ENCODE measurements around the gene EGR4.

EGR4 gene

DNA sequence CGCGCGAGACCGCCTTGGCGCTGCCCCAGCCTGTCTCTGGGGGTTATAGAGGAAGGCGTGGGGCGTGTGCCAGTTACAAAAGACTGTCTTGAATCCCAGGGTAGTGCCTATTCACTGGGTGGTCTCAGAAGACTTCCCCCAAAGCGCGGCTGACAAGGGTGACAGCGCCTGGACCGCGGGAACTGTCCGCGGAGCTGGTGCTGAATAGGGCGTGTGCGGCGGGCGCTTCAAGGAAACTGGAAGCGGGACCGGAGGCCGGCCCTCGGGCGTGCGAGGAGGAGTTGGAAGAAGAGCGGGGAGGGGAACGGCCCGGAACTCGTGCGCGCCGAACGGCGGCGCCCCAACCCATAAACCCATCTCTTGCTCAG, 2.3 kb downstream of the EGR4 start:
- Histone ChIP-seq H3K27me3 (replicated peaks in 2 of 5; ENCODE audit: control insufficient read depth in 4 of 5, insufficient read depth in 5 of 5, low read length in 4 of 5) (peaks cover 22 to 65% (median 32%) of the 10 kb centered on the region in 5 experiments), H3K27ac (ENCODE audit: insufficient read depth in 1 of 2, low read depth in 1 of 2, low read length in 2 of 2, poor library complexity in 1 of 2, severe bottlenecking in 2 of 2) (no peak overlapping the region), H3K9me3 (ENCODE audit: control extremely low read depth in 1 of 5, control insufficient read depth in 4 of 5, insufficient read depth in 2 of 5, low read depth in 1 of 5, low read length in 4 of 5) (peaks cover 0 to 6% (median 4%) of the 10 kb centered on the region in 5 experiments), H3K4me3 (ENCODE audit: control insufficient read depth in 1 of 7, extremely low read depth in 1 of 7, insufficient read depth in 4 of 7, low read depth in 2 of 7, low read length in 6 of 7) (peak overlapping the region in 4 of 7 experiments; percentile 8 to 64 (median 40)), H3K4me1 (ENCODE audit: control extremely low read depth in 1 of 4, control insufficient read depth in 4 of 4, insufficient read depth in 4 of 4, low read length in 3 of 4) (peaks cover 0 to 32% (median 30%) of the 10 kb centered on the region in 4 experiments), H3K36me3 (ENCODE audit: control insufficient read depth in 4 of 4, insufficient read depth in 4 of 4, low read length in 3 of 4) (no peaks in the 10 kb centered on the region)
- ChIA-PET POLR2A (interaction anchor here (2.2 kb wide), 1 partner anchor 58 kb away, joined by 6 read pairs; the partner anchor contains the start of genes CCT7 and PRADC1), CTCF (interaction anchor here (1.1 to 3.7 kb wide), 14 partner anchors 9 to 79 kb away, joined by 3 to 25 read pairs (median 4); partner anchors contain the start of genes CCT7 and PRADC1)
- 8% methylated on average over 34 of the region's 34 CpGs for WGBS (ENCODE audit: insufficient coverage)
- peak; percentile 57 to 84 (median 80) for DNase-seq

DNA sequence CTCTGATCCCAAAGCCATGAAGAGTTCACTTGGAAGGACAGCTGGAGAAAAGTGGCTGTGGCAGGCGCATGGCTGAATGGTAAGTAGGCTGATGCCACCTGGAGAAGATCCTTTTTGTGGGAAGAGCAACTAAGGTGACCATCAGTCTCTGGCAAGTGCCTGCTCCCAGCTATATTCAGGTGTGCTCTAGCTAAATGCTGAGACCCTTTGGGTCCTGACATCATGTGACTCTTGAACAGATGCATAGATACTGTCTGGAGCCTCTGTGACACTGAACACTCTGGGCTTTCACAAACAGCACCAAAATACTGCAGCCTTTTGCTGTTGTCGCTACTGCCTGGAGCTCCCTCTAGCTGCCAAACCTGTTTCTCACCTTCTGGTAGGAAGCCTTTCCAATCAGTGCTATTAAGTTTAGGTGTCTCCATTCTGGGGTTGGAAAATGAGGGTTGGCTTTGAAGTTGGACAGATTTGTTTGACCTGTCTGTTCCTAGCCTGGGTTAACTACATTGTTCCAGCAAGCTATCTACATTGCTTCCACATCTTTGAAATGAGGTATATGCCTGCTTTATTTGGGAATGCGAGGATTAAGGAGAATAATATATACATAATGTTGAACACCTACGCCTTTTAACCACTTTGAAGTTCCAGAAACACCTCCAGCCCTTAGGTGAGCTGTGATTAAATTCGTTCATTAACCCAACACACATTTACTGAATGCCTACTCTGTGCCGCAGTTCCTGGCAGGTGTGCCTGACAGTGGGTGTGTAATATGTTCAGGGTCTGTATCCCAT, 3.1 kb downstream of the EGR4 start:
- Histone ChIP-seq H3K27ac (ENCODE audit: insufficient read depth in 1 of 2, low read depth in 1 of 2, low read length in 2 of 2, poor library complexity in 1 of 2, severe bottlenecking in 2 of 2) (no peak overlapping the region), H3K4me3 (ENCODE audit: control insufficient read depth in 1 of 7, extremely low read depth in 1 of 7, insufficient read depth in 4 of 7, low read depth in 2 of 7, low read length in 6 of 7) (no peak overlapping the region), H3K9me3 (ENCODE audit: control extremely low read depth in 1 of 5, control insufficient read depth in 4 of 5, insufficient read depth in 2 of 5, low read depth in 1 of 5, low read length in 4 of 5) (peaks cover 0 to 6% (median 4%) of the 10 kb centered on the region in 5 experiments), H3K36me3 (ENCODE audit: control insufficient read depth in 4 of 4, insufficient read depth in 4 of 4, low read length in 3 of 4) (no peaks in the 10 kb centered on the region), H3K4me1 (ENCODE audit: control extremely low read depth in 1 of 4, control insufficient read depth in 4 of 4, insufficient read depth in 4 of 4, low read length in 3 of 4) (peaks cover 3 to 38% (median 37%) of the 10 kb centered on the region in 4 experiments), H3K27me3 (replicated peaks in 2 of 5; ENCODE audit: control insufficient read depth in 4 of 5, insufficient read depth in 5 of 5, low read length in 4 of 5) (peaks cover 17 to 57% (median 27%) of the 10 kb centered on the region in 5 experiments)
- DNase-seq, result peak; percentile 57 to 77 (median 73)
- ChIA-PET POLR2A (interaction anchor here (2.2 kb wide), 1 partner anchor 57 kb away, joined by 6 read pairs; the partner anchor contains the start of genes CCT7 and PRADC1), CTCF (interaction anchor here (0.7 to 3.7 kb wide), 17 partner anchors 10 to 78 kb away, joined by 3 to 25 read pairs (median 4); partner anchors contain the start of genes CCT7 and PRADC1)
- WGBS (ENCODE audit: insufficient coverage), result 29% methylated on average over 2 of the region's 6 CpGs

DNA sequence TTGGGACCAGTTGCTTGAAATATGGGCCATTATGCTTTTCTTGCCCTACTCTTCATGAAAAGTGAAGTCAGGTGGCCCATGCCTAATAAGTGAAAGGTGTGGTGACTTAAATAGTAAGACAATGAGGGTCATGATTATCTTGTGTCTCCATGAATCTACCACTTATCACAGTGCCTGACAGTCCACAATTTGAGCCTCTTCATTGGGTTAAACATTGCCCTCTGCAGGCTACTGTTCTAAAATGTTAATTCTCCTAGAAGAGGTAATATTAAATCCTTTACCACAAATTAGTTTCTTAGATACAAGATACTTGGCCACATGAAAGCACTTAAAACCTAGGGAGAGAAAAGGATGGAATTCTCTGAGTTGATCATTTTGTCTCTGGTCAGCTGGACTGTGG, 4.0 kb downstream of the EGR4 start:
- CTCF ChIA-PET, result interaction anchor here (0.8 to 3.7 kb wide), 8 partner anchors 9 to 54 kb away, joined by 3 to 25 read pairs (median 9); partner anchors contain the start of genes CCT7 and PRADC1
- peaks cover 0 to 3% (median 1%) of the 10 kb centered on the region in 5 experiments for H3K9me3 ChIP-seq (ENCODE audit: control extremely low read depth in 1 of 5, control insufficient read depth in 4 of 5, insufficient read depth in 2 of 5, low read depth in 1 of 5, low read length in 4 of 5)
- DNase-seq, result peak in 1 of 3 donors; percentile 9
- peaks cover 8 to 48% (median 23%) of the 10 kb centered on the region in 5 experiments for H3K27me3 ChIP-seq (replicated peaks in 2 of 5; ENCODE audit: control insufficient read depth in 4 of 5, insufficient read depth in 5 of 5, low read length in 4 of 5)
- H3K36me3 ChIP-seq (ENCODE audit: control insufficient read depth in 4 of 4, insufficient read depth in 4 of 4, low read length in 3 of 4), result no peaks in the 10 kb centered on the region
- H3K27ac ChIP-seq (ENCODE audit: insufficient read depth in 1 of 2, low read depth in 1 of 2, low read length in 2 of 2, poor library complexity in 1 of 2, severe bottlenecking in 2 of 2), result no peak overlapping the region
- POLR2A ChIA-PET, result interaction anchor here (0.6 kb wide), 1 partner anchor 20 kb away, joined by 5 read pairs; no protein-coding TSS in a partner anchor
- peaks cover 3 to 47% (median 45%) of the 10 kb centered on the region in 4 experiments for H3K4me1 ChIP-seq (ENCODE audit: control extremely low read depth in 1 of 4, control insufficient read depth in 4 of 4, insufficient read depth in 4 of 4, low read length in 3 of 4)
- no peak overlapping the region for H3K4me3 ChIP-seq (ENCODE audit: control insufficient read depth in 1 of 7, extremely low read depth in 1 of 7, insufficient read depth in 4 of 7, low read depth in 2 of 7, low read length in 6 of 7)

DNA sequence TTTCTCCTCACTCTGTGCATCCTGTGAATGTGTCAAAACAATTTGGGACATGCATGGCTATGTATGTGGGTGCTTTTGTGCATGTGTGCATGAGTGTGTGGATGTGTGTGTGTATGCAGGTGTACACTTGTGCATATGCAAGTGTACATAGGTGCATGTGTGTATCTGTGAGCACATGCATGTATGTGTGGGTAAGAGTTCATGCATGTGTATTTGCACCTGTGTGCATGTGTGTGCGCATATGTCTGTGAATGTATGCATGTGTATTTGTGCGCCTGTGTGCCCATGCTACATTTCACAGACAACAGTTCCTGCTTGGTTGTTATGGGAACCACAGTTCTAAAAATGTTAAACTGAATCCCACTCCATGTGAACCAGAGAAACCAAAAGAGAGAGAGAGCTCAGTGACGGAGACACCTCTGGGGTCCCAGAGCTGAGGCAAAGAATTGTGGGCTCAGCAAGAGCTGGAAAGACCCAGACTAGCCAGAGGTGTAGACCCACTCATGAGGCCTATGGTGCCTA, 7.2 kb downstream of the EGR4 start:
- H3K27me3 ChIP-seq (replicated peaks in 2 of 5; ENCODE audit: control insufficient read depth in 4 of 5, insufficient read depth in 5 of 5, low read length in 4 of 5), result peaks cover 2 to 16% (median 11%) of the 10 kb centered on the region in 5 experiments
- no peak overlapping the region for H3K27ac ChIP-seq (ENCODE audit: insufficient read depth in 1 of 2, low read depth in 1 of 2, low read length in 2 of 2, poor library complexity in 1 of 2, severe bottlenecking in 2 of 2)
- no peak for DNase-seq
- H3K4me1 ChIP-seq (ENCODE audit: control extremely low read depth in 1 of 4, control insufficient read depth in 4 of 4, insufficient read depth in 4 of 4, low read length in 3 of 4), result peaks cover 3 to 38% (median 32%) of the 10 kb centered on the region in 4 experiments
- no peaks in the 10 kb centered on the region for H3K9me3 ChIP-seq (ENCODE audit: control extremely low read depth in 1 of 5, control insufficient read depth in 4 of 5, insufficient read depth in 2 of 5, low read depth in 1 of 5, low read length in 4 of 5)
- ChIA-PET CTCF (interaction anchor here (1.7 kb wide), 1 partner anchor 13 kb away, joined by 4 read pairs; no protein-coding TSS in a partner anchor), POLR2A (no interaction called here)
- H3K36me3 ChIP-seq (ENCODE audit: control insufficient read depth in 4 of 4, insufficient read depth in 4 of 4, low read length in 3 of 4), result peaks cover 0 to 6% (median under 1%) of the 10 kb centered on the region in 4 experiments
- no peak overlapping the region for H3K4me3 ChIP-seq (ENCODE audit: control insufficient read depth in 1 of 7, extremely low read depth in 1 of 7, insufficient read depth in 4 of 7, low read depth in 2 of 7, low read length in 6 of 7)
- 96% methylated on average over 3 of the region's 3 CpGs for WGBS (ENCODE audit: insufficient coverage)

DNA sequence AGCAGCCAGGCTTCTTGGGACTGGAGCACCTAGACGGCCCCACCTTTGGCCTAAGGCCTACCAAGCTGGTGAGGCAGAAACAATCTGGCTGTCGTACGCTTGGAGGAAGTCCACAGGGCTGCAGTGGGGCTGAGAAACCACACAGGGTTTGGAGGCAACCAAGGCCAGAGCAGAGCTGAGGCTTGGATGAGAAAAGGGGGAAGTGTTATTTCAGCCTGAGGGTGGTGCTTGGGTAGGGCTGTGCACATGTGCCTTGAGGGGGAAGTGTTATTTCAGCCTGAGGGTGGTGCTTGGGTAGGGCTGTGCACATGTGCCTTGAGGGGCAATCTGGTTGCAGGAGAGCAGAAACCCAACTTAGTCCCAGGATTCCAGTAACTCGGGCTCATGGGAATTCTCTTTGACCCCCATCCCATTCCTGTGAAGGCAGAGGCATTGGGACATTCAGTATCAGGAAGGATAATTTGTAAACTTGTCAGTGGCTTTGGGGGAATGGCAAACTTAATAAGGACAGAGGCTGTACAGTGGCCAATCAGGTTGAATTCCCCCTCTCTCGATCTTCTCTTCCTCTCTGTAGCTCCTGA, 8.1 kb downstream of the EGR4 start:
- Histone ChIP-seq H3K9me3 (ENCODE audit: control extremely low read depth in 1 of 5, control insufficient read depth in 4 of 5, insufficient read depth in 2 of 5, low read depth in 1 of 5, low read length in 4 of 5) (no peaks in the 10 kb centered on the region), H3K36me3 (ENCODE audit: control insufficient read depth in 4 of 4, insufficient read depth in 4 of 4, low read length in 3 of 4) (peaks cover 0 to 15% (median 2%) of the 10 kb centered on the region in 4 experiments), H3K27ac (ENCODE audit: insufficient read depth in 1 of 2, low read depth in 1 of 2, low read length in 2 of 2, poor library complexity in 1 of 2, severe bottlenecking in 2 of 2) (peak overlapping the region in 1 of 2 experiments; percentile 16), H3K27me3 (replicated peaks in 2 of 5; ENCODE audit: control insufficient read depth in 4 of 5, insufficient read depth in 5 of 5, low read length in 4 of 5) (peaks cover 0 to 12% (median 3%) of the 10 kb centered on the region in 5 experiments), H3K4me3 (ENCODE audit: control insufficient read depth in 1 of 7, extremely low read depth in 1 of 7, insufficient read depth in 4 of 7, low read depth in 2 of 7, low read length in 6 of 7) (peak overlapping the region in 6 of 7 experiments; percentile 57 to 81 (median 76)), H3K4me1 (ENCODE audit: control extremely low read depth in 1 of 4, control insufficient read depth in 4 of 4, insufficient read depth in 4 of 4, low read length in 3 of 4) (peaks cover 3 to 34% (median 28%) of the 10 kb centered on the region in 4 experiments)
- POLR2A ChIA-PET, result interaction anchor here (1.5 kb wide), 1 partner anchor 51 kb away, joined by 5 read pairs; the partner anchor contains the start of gene CCT7
- WGBS (ENCODE audit: insufficient coverage), result 0% methylated on average over 4 of the region's 5 CpGs
- CTCF ChIA-PET, result interaction anchor here (0.6 to 1.7 kb wide), 4 partner anchors 12 to 1375 kb away, joined by 3 to 4 read pairs (median 3); no protein-coding TSS in a partner anchor
- DNase-seq, result peak; percentile 82 to 97 (median 95)

DNA sequence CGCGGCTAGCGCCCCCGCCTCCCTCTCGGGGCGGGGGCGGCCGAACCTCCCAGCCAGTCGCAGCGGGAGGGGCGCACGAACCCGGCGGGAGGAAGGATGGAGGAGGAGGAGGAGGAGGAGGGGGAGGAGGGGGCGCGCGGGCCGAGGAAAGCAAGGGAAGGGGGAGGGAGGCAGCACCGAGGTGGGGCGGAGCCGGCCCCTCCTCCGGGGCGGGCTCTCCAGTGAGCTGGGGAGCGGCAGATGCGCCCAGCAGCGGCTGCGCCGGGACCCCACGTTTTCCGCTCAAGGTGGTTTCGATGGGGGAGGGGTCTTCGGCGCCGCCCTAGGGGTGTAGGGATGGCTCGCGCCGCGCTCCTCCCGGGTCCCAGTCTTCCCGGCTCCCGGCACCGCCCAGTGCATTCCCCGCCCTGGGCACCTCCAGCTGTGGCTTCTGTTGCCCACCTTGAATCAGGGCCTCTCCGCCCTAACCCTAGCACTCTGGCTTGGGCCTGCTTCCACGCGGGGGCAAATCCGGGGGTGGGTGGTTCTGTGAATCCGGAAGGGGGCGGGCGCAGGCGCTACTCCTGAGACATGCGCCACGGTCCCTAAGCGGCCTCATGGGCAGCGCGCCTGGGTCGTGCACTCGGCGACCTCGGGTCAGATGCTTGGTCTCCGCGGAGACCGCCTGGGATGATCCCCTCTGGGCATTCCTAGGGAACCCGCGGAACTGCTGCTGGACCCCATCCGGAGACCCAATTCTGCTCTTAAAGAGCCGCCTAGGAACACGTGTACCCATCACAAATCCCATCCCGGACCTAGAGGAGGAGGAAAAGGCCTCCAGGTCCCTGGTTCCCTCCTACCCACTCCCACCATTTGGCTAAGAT, 8.8 kb downstream of the EGR4 start, which contains the start of gene FBXO41:
Gene FBXO41, minus strand, starts transcription at position 183 of the 863 bp plus-strand sequence. CDS start 14,848 bp downstream, outside the sequence.
- Histone ChIP-seq H3K4me3 (ENCODE audit: control insufficient read depth in 1 of 7, extremely low read depth in 1 of 7, insufficient read depth in 4 of 7, low read depth in 2 of 7, low read length in 6 of 7) (peak within 1 kb of the TSS; percentile 52 to 81 (median 74)), H3K9me3 (ENCODE audit: control extremely low read depth in 1 of 5, control insufficient read depth in 4 of 5, insufficient read depth in 2 of 5, low read depth in 1 of 5, low read length in 4 of 5) (no peaks in the 10 kb centered on the region), H3K27me3 (replicated peaks in 2 of 5; ENCODE audit: control insufficient read depth in 4 of 5, insufficient read depth in 5 of 5, low read length in 4 of 5) (peaks cover 0 to 10% (median 3%) of the 10 kb centered on the region in 5 experiments), H3K4me1 (ENCODE audit: control extremely low read depth in 1 of 4, control insufficient read depth in 4 of 4, insufficient read depth in 4 of 4, low read length in 3 of 4) (peaks cover 3 to 34% (median 28%) of the 10 kb centered on the region in 4 experiments), H3K36me3 (ENCODE audit: control insufficient read depth in 4 of 4, insufficient read depth in 4 of 4, low read length in 3 of 4) (peaks cover 0 to 15% (median 2%) of the 10 kb centered on the region in 4 experiments), H3K27ac (ENCODE audit: insufficient read depth in 1 of 2, low read depth in 1 of 2, low read length in 2 of 2, poor library complexity in 1 of 2, severe bottlenecking in 2 of 2) (peak within 1 kb of the TSS in 1 of 2 experiments; percentile 16)
- CTCF ChIA-PET, result interaction anchor here (0.6 to 1.7 kb wide), 3 partner anchors 11 to 1375 kb away, joined by 3 to 4 read pairs (median 3); no protein-coding TSS in a partner anchor
- peak; percentile 46 to 73 (median 70) for DNase-seq
- POLR2A ChIA-PET, result interaction anchor here (1.5 kb wide), 1 partner anchor 50 kb away, joined by 5 read pairs; the partner anchor contains the start of gene CCT7
- 1% methylated on average over 47 of the region's 69 CpGs for WGBS (ENCODE audit: insufficient coverage)
